ENCODE measurements around the gene TENT4A.

Gene TENT4A

DNA sequence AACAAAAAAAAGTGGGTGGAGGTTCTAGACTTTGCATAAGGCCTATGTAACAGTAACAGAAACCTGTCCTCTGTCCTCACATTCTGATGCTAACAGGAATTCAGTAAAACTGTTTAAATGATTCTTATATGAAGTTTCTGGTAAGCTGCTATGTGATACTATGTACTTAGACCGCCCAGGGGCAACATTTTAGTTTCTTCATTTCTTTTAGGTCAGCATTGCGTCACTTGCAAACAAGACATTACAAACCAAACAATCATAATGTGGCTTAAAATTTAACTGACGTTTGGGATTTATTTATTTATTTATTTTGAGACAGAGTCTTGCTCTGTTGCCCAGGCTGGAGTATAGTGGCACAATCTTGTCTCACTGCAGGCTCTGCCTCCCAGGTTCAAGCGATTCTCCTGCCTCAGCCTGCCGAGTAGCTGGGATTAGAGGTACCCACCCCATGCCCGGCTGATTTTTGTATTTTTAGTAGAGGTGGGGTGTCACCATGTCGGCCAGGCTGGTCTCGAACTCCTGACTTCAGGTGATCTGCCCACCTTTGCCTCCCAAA lies 44.3 kb downstream of the TENT4A start:
- Mint-ChIP-seq H3K9me3 (no peaks in the 10 kb centered on the region), H3K27ac (no peak overlapping the region), H3K36me3 (peaks cover 60% of the 10 kb centered on the region), H3K4me3 (no peak overlapping the region), H3K4me1 (no peaks in the 10 kb centered on the region)
- ATAC-seq (no peak), DNase-seq (ENCODE audit: low spot score in 2 of 2) (no peak)

DNA sequence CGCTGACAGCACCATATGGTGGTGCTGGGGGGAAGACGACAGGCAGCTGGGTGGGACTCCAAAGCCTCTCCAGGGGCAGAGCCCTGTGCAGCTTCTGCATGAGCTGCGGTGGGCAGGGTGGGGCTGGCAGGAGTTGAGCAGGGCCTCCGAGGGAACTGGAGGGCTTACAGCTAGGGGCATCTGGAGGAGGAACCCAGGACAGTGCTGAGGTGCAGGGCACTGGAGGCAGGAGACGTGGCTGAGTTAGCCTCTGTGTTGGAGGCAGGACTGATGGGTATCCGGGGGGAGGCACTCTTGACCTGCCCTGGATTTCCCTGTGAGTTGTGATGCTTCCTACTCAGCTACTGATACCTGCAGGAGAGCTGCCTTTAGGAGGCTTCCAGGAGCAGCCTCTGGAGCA lies 45.0 kb downstream of the TENT4A start:
- H3K4me3 Mint-ChIP-seq, result no peak overlapping the region
- H3K36me3 Mint-ChIP-seq, result peaks cover 53% of the 10 kb centered on the region
- no peak overlapping the region for H3K27ac Mint-ChIP-seq
- no peaks in the 10 kb centered on the region for H3K9me3 Mint-ChIP-seq
- ATAC-seq (no peak), DNase-seq (ENCODE audit: low spot score in 2 of 2) (no peak)
- no peaks in the 10 kb centered on the region for H3K4me1 Mint-ChIP-seq

- Mint-ChIP-seq H3K9me3 (no peaks in the 10 kb centered on the region), H3K36me3 (peaks cover 48% of the 10 kb centered on the region), H3K27ac (no peak overlapping the region), H3K4me3 (no peak overlapping the region), H3K4me1 (no peaks in the 10 kb centered on the region)
- ATAC-seq (no peak), DNase-seq (ENCODE audit: low spot score in 2 of 2) (no peak)
Measured at GRCh38 chr5:6758706-6759105, 45.5 kb downstream of the TENT4A start.

- Mint-ChIP-seq H3K4me3 (no peak overlapping the region), H3K4me1 (no peaks in the 10 kb centered on the region), H3K36me3 (peaks cover 41% of the 10 kb centered on the region), H3K27ac (no peak overlapping the region), H3K9me3 (no peaks in the 10 kb centered on the region)
- DNase-seq (ENCODE audit: low spot score in 2 of 2) (no peak), ATAC-seq (no peak)
Measured at GRCh38 chr5:6759401-6759800, 46.2 kb downstream of the TENT4A start.

GRCh38 chr5:6759983-6760382 lies 46.8 kb downstream of the TENT4A start:
- no peak overlapping the region for H3K4me3 Mint-ChIP-seq
- no peak for ATAC-seq
- peaks cover 35% of the 10 kb centered on the region for H3K36me3 Mint-ChIP-seq
- no peak for DNase-seq (ENCODE audit: low spot score in 2 of 2)
- no peaks in the 10 kb centered on the region for H3K4me1 Mint-ChIP-seq
- no peak overlapping the region for H3K27ac Mint-ChIP-seq
- no peaks in the 10 kb centered on the region for H3K9me3 Mint-ChIP-seq

DNA sequence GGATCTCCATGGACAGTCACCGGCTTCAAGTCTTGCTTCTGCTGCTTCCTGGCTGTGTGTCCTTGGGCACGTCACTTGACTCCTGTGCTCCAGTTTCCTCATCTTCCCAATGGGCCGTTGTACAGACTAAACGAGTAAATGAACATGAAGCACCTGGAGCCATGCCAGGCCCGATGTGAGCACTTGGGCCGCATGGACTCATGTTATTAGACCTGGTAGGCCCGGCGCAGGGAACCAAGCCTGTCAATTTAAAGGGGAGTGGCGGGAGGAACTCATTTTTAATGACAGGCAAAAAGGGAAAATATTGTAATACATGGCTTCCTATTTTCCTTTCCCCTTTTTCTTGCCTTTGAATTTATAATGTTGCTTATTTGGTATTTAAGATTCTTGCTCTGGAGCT lies 47.5 kb downstream of the TENT4A start:
- Mint-ChIP-seq H3K36me3 (peaks cover 28% of the 10 kb centered on the region), H3K4me1 (no peaks in the 10 kb centered on the region), H3K27ac (no peak overlapping the region), H3K4me3 (no peak overlapping the region), H3K9me3 (no peaks in the 10 kb centered on the region)
- no peak for ATAC-seq
- DNase-seq (ENCODE audit: low spot score in 2 of 2), result no peak

DNA sequence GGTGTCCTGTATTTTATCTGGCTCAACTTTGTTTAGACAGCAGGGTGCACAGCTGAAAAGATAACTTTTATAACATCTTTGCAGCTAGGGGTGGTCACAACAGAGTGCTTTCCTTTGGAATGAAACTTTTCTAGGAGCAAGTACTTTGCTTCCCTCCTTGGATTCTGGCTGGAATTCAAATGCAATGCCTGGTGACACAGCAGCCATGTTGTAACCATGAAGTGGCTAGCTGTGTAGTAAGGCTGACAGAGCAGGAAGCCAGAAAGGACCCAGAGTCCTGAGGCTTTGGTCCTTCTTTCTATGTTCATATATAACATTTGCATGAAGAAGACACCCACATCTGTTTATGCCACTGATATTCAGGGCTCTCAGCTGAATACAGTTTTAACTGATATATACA lies 48.1 kb downstream of the TENT4A start:
- Mint-ChIP-seq H3K4me3 (no peak overlapping the region), H3K27ac (no peak overlapping the region), H3K9me3 (no peaks in the 10 kb centered on the region), H3K4me1 (no peaks in the 10 kb centered on the region), H3K36me3 (peaks cover 22% of the 10 kb centered on the region)
- no peak for ATAC-seq
- no peak for DNase-seq (ENCODE audit: low spot score in 2 of 2)

DNA sequence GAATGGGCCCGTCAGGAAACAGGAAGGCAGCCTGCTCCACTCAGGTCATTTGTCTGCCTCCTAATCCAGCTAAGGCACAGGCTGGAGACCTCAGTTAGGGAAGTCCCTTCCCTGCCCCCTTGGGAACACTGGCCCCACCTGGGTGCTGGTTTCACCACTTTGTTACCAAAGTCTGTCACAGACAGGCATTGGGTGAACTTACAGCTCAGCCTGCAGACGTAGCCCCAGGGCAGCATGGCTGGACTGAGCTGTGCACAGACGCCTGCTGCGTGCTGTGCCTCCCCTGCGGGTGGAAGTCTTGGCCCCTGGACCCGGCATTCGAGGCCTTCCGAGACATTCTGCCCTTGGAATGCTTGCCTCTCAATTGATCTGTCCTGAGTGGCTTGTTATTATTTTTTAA lies 48.9 kb downstream of the TENT4A start:
- no peaks in the 10 kb centered on the region for H3K4me1 Mint-ChIP-seq

DNA sequence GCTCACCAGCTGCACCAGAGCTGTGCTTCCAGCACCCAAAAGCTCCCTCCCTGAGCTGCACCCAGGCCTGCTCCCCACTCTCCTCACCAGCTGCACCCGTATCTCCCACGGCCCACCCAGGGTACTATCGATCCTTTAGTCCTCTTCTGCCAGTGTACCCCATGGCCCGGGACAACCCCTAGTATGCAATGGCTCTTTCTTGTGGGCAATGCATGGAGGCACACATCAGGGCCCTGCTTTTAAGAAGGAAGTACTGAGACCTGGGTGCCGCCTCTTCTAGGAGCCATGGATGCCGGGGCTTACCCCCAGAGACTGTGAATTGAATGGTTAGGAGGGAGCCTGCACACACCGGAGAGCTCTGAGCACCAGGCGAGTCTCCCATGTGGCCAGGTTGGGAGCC lies 49.5 kb downstream of the TENT4A start:
- ATAC-seq (no peak), DNase-seq (ENCODE audit: low spot score in 2 of 2) (no peak)
- no peak overlapping the region for H3K27ac Mint-ChIP-seq
- H3K4me3 Mint-ChIP-seq, result no peak overlapping the region
- H3K4me1 Mint-ChIP-seq, result no peaks in the 10 kb centered on the region
- H3K36me3 Mint-ChIP-seq, result peaks cover 9% of the 10 kb centered on the region
- H3K9me3 Mint-ChIP-seq, result no peaks in the 10 kb centered on the region

More for the DNA sequence above, 48.9 kb downstream of the TENT4A start:
- DNase-seq (ENCODE audit: low spot score in 2 of 2) (no peak), ATAC-seq (no peak)
- H3K36me3 Mint-ChIP-seq, result peaks cover 15% of the 10 kb centered on the region
- H3K4me3 Mint-ChIP-seq, result no peak overlapping the region
- no peak overlapping the region for H3K27ac Mint-ChIP-seq
- H3K9me3 Mint-ChIP-seq, result no peaks in the 10 kb centered on the region

DNA sequence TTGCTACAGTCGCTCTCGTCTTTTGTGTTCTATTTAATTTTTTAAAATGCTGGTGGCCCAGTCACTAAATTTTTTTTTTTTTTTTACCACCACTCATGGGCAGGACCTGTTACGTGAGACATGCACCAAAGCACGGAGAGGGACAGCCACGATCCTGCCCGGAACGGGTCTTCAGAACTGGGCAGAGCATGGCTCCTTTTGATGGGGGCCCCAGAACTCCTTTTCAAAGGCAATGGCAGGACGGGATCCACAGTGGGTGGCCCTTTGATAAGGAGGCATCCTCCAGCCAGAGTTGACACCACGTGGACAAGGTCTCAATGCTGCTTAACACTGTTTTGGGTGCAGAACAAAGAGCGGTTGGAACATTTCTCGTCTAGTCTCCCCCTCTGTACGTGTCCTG lies 50.0 kb downstream of the TENT4A start:
- ATAC-seq (no peak), DNase-seq (ENCODE audit: low spot score in 2 of 2) (no peak)
- Mint-ChIP-seq H3K27ac (no peak overlapping the region), H3K4me3 (no peak overlapping the region), H3K9me3 (no peaks in the 10 kb centered on the region), H3K36me3 (peaks cover 5% of the 10 kb centered on the region), H3K4me1 (no peaks in the 10 kb centered on the region)

GRCh38 chr5:6765612-6766525 lies 52.6 kb downstream of the TENT4A start:
- Mint-ChIP-seq H3K36me3 (no peaks in the 10 kb centered on the region), H3K4me3 (no peak overlapping the region), H3K4me1 (no peaks in the 10 kb centered on the region), H3K27ac (no peak overlapping the region), H3K9me3 (no peaks in the 10 kb centered on the region)
- ATAC-seq, result peak; percentile 67
- peak; percentile 49 to 77 for DNase-seq (ENCODE audit: low spot score in 2 of 2)

DNA sequence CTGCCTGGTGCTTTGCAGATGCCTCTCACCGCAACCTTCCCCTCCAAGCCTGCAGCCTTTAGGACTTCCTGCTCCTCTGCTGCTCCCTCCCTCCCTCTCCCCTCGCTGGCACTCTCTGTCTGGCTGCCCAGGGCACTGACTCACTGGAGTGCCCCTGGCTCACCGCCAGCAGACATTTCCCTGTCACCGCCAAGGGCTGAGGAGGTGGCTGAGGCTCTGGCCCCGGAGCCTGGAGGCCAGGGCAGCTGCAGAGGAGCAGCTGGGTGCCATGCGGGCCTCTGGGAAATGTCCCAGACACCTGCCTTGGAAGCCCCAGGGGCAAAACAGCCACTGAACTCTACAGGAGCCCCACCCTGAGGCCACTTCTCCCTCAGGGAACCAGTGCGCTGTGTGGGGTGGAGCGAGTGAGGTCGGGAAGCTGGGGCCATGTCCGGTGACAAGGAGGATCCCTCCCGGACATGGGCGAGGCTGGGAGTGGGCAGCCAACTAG lies 53.4 kb downstream of the TENT4A start:
- no peaks in the 10 kb centered on the region for H3K36me3 Mint-ChIP-seq
- DNase-seq (ENCODE audit: low spot score in 2 of 2) (no peak), ATAC-seq (peak; percentile 72)
- H3K4me1 Mint-ChIP-seq, result no peaks in the 10 kb centered on the region
- H3K27ac Mint-ChIP-seq, result no peak overlapping the region
- H3K9me3 Mint-ChIP-seq, result no peaks in the 10 kb centered on the region
- H3K4me3 Mint-ChIP-seq, result no peak overlapping the region

DNA sequence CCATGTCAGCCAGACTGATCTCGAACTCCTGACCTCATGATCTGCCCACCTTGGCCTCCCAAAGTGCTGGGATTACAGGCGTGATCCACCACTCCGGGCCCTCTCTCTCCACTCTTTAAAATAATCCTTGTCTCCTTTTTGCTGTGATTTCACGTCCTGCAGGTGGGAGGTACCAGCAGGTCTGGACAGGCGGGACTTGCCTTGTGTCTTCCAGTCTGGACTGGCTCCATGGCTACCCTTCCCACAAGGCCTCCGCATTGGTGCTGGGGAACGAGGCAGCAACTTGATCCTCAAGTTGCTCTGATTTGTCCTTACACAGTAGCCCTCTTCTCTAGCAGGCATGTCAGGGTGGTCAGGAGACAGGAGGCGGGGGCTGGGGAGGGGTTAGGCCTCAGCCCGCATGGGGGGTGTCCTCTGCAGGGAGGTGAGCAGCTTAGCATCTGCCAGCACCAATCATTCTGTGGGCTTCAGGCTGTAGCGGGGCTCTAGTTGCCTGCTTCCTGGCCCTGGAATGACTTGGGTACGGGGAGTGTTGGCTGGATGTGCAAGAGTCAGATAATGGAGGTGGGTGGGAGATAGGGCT lies 54.3 kb downstream of the TENT4A start:
- DNase-seq (ENCODE audit: low spot score in 2 of 2) (no peak), ATAC-seq (no peak)
- Mint-ChIP-seq H3K4me1 (no peaks in the 10 kb centered on the region), H3K9me3 (no peaks in the 10 kb centered on the region), H3K27ac (no peak overlapping the region), H3K36me3 (no peaks in the 10 kb centered on the region), H3K4me3 (no peak overlapping the region)

DNA sequence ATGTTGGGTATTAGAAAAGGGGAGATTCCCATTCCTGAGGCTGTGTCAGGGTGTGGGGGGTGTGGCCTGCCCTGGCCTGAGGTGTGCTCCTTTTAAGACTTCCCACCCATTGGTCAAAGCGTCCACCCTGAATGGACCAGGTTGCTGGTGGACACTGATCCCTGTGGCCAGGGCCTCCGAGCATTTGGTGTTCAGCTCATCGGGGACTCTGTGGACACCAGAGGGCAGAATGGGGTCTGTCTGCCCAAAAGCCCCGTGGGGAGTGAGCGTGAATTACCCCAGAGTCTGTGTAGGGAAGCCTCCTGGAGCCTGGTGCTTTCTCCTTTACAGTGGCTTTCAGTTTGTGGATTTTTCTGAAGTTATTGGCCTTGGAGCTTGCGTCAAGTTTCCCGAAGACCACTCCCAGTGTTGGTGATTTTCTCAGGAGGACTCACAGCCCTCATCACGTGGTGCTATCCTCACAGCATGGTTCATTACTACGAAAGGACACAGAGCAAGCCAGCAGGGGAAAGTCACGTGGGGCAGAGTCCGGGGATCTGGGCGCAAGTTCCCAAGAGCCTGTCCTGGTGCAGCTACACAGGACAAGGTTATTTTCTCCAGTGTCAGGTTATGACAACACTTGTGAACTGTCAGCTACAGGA lies 55.5 kb downstream of the TENT4A start:
- no peak for ATAC-seq

GRCh38 chr5:6770826-6771607 lies 57.8 kb downstream of the TENT4A start:
- H3K4me3 Mint-ChIP-seq, result no peak overlapping the region
- no peak overlapping the region for H3K27ac Mint-ChIP-seq
- ATAC-seq (no peak), DNase-seq (ENCODE audit: low spot score in 2 of 2) (no peak)
- H3K9me3 Mint-ChIP-seq, result no peaks in the 10 kb centered on the region
- peaks cover 7% of the 10 kb centered on the region for H3K4me1 Mint-ChIP-seq
- H3K36me3 Mint-ChIP-seq, result no peaks in the 10 kb centered on the region

More for the DNA sequence above, 55.5 kb downstream of the TENT4A start:
- Mint-ChIP-seq H3K9me3 (no peaks in the 10 kb centered on the region), H3K27ac (no peak overlapping the region), H3K36me3 (no peaks in the 10 kb centered on the region), H3K4me3 (no peak overlapping the region), H3K4me1 (no peaks in the 10 kb centered on the region)
- DNase-seq (ENCODE audit: low spot score in 2 of 2), result no peak

Measured in stimulated activated effector memory CD8-positive, alpha-beta T cell treated with anti-CD3 and anti-CD28 coated beads, Interleukin-12 subunit alpha, Interleukin-12 subunit beta, amount 100 ng/mL, for 72 hours (primary cell).